Transverse colon (tissue), 4 donors: Measurements from ENCODE around the gene CD48.

Experiments
- POLR2A ChIP-seq: fragments of 450-650 bp; IDR thresholded peaks from one replicate; pipeline ENCODE4 v1.6.1; 2016; ENCODE audit warnings: antibody characterized with exemption, mild to moderate bottlenecking, moderate library complexity
- POLR2AphosphoS5 ChIP-seq, 3 donors: sonication (generic); formaldehyde crosslinking; IDR thresholded peaks; one replicate each; pipeline ENCODE4 v1.6.1; 2016; ENCODE audit warnings: antibody characterized with exemption in 3 of 3
- TF ChIP-seq, protein P1 (sequence below), 5 experiments: fragments of 200-600 bp in 3 of 5; fragments of 450-650 bp in 2 of 5; sonication (generic) in 3 of 5; IDR thresholded peaks; 1 replicate in 2 of 5; 2 replicates in 3 of 5; pipeline ENCODE4 v1.5.1; 2016 to 2017; ENCODE audit warnings: antibody characterized with exemption in 5 of 5, inconsistent platforms in 3 of 5, mild to moderate bottlenecking in 2 of 5, moderate library complexity in 1 of 5

DNA sequence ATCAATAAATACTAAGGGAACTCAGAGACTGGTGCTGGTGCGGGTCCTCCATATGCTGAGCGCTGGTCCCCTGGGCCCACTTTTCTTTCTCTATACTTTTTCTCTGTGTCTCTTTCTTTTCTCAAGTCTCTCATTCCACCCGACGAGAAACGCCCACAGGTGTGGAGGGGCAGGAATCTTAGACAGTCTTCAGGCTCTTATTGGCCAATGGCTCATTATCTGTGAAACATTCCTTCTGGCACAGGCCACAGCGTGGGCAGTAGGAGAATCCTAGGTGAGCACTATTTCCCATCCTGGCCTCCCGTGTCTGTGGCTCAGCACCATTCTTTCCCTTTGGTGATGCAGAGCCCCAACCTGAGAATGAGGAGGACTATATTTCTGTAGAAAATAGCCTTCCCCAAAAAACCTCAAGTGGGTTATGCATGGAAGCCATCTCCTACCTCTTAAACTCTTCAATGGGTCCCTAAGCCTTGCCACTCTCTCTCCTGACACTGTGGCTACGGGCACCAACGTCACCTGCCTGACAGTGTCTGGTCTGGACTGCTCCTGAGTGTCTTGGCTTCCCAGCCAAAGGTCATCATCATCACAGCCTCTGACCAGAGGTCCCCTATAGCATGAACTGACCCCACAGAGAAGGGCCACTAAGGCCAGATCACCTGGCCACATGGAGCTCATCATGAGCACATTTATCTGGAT lies 58.5 kb downstream of the CD48 start:
- TF ChIP-seq POLR2A (no peak), POLR2AphosphoS5 (IDR thresholded peaks at IDR 0.05) (no peak)
- TF ChIP-seq, protein P1, sequence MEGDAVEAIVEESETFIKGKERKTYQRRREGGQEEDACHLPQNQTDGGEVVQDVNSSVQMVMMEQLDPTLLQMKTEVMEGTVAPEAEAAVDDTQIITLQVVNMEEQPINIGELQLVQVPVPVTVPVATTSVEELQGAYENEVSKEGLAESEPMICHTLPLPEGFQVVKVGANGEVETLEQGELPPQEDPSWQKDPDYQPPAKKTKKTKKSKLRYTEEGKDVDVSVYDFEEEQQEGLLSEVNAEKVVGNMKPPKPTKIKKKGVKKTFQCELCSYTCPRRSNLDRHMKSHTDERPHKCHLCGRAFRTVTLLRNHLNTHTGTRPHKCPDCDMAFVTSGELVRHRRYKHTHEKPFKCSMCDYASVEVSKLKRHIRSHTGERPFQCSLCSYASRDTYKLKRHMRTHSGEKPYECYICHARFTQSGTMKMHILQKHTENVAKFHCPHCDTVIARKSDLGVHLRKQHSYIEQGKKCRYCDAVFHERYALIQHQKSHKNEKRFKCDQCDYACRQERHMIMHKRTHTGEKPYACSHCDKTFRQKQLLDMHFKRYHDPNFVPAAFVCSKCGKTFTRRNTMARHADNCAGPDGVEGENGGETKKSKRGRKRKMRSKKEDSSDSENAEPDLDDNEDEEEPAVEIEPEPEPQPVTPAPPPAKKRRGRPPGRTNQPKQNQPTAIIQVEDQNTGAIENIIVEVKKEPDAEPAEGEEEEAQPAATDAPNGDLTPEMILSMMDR (IDR thresholded peaks at IDR 0.05), result no peak
